ENCODE results near the gene POC1B.

The POC1B gene

GRCh38 chr12:89499857-89500256 is 26.0 kb downstream of the POC1B start:
- H3K4me3 ChIP-seq (ENCODE audit: low read length) = no peak overlapping the region
- no peak for DNase-seq (ENCODE audit: low read depth)
- TF ChIP-seq, protein P1, sequence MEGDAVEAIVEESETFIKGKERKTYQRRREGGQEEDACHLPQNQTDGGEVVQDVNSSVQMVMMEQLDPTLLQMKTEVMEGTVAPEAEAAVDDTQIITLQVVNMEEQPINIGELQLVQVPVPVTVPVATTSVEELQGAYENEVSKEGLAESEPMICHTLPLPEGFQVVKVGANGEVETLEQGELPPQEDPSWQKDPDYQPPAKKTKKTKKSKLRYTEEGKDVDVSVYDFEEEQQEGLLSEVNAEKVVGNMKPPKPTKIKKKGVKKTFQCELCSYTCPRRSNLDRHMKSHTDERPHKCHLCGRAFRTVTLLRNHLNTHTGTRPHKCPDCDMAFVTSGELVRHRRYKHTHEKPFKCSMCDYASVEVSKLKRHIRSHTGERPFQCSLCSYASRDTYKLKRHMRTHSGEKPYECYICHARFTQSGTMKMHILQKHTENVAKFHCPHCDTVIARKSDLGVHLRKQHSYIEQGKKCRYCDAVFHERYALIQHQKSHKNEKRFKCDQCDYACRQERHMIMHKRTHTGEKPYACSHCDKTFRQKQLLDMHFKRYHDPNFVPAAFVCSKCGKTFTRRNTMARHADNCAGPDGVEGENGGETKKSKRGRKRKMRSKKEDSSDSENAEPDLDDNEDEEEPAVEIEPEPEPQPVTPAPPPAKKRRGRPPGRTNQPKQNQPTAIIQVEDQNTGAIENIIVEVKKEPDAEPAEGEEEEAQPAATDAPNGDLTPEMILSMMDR (IDR thresholded peaks at IDR 0.05; ENCODE audit: insufficient read depth, low read depth, low read length, missing control alignments) = no peak

DNA sequence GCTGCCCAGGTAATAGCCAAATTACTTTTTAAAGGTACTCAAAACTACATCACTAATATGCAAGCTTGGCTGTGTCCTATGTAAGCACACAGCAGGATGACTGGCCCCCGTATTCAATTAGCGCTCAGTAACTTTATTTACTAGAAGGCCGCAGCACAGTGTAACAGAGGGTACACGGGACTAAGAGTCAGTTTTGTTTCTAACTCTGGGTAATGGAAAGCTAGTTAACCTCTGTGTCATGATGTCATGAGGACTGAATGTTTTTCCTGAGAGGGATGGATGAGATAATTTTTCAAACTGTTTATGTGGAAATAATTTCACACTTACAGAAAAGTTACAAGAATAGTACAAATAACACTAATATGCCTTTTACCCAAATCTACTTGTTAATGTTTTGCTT is 28.4 kb downstream of the POC1B start:
- no peak for DNase-seq (ENCODE audit: low read depth)
- no peak overlapping the region for H3K4me3 ChIP-seq (ENCODE audit: low read length)
- TF ChIP-seq, protein P1 (IDR thresholded peaks at IDR 0.05; ENCODE audit: insufficient read depth, low read depth, low read length, missing control alignments) = no peak

- TF ChIP-seq, protein P1 (IDR thresholded peaks at IDR 0.05; ENCODE audit: insufficient read depth, low read depth, low read length, missing control alignments) = no peak
- no peak for DNase-seq (ENCODE audit: low read depth)
- H3K4me3 ChIP-seq (ENCODE audit: low read length) = no peak overlapping the region
Measured at GRCh38 chr12:89497005-89497404, 28.8 kb downstream of the POC1B start.

DNA sequence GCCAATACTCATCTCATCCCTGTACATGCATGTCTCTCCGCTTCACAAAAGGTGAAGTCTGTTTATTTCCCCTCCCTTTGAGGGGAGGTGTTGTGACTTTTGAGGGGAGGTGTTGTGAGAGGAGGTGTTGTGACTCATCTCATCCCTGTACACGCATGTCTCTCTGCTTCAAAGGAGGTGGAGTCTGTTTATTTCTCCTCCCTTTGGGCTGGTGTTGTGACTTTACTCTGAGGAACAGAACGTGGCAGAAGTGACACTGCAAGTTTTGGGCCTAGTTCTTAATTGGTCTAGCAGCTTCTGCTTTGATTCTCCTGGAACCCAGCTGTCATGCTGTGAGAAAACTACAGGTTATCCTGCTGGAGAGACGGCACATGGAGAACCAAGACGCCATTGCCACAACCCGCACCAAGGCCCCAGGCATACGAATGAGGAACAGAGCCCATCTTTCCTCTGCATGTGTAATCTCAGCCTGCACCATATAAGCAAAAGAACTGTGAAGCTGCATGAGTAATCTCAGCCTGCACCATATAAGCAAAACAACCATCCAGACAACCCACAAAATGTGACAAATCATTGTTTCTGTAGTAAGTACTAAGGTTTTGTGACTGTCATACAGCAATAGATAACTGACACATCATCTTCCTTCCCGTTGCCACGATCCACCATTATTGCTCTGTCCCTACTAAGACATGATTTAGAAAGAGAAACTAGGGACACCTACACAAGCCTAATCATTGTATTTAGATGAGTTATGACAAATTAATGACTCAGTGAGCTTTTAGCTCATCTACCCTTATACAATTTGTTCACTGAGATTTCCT is 31.2 kb downstream of the POC1B start:
- H3K4me3 ChIP-seq (ENCODE audit: low read length) = no peak overlapping the region
- peak; percentile 56 for DNase-seq (ENCODE audit: low read depth)
- TF ChIP-seq, protein P1 (IDR thresholded peaks at IDR 0.05; ENCODE audit: insufficient read depth, low read depth, low read length, missing control alignments) = no peak

DNA sequence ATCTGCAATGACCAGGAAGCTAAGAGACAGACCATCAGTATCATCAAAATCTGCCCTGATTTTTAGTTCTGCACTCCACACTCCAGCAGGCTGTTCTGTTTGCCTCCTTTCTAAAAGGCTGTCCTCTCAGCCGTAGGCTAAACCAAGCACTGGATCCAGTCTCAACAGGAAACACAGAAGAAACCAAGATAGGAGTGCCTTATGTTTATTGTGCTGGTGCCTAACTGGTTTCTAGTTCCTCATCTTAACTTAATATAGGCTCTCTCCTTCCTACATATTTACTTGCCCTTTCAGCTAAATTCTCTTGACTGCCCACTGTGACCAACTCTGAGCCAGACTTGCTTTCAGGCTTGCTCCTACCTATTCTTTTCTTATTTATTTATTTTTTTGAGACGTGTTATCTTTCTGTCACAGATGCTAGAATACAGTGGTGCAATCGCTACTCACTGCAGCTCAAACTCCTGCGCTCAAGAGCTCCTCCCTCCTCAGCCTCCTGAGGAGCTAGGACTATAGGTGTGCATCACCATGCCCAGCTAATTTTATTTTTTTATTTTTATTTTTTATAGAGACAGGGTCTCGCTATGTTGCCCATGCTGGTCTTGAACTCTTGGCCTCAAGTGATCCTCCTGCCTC is 32.1 kb downstream of the POC1B start:
- TF ChIP-seq, protein P1 (IDR thresholded peaks at IDR 0.05; ENCODE audit: insufficient read depth, low read depth, low read length, missing control alignments) = no peak
- H3K4me3 ChIP-seq (ENCODE audit: low read length) = no peak overlapping the region
- no peak for DNase-seq (ENCODE audit: low read depth)

- no peak overlapping the region for H3K4me3 ChIP-seq (ENCODE audit: low read length)
- DNase-seq (ENCODE audit: low read depth) = no peak
- TF ChIP-seq, protein P1 (IDR thresholded peaks at IDR 0.05; ENCODE audit: insufficient read depth, low read depth, low read length, missing control alignments) = no peak
Measured at GRCh38 chr12:89492883-89493282, 33.0 kb downstream of the POC1B start.
